Activated B cell treated with CpG ODN at 0.5 μM for 24 hours (primary cell): ENCODE results near the gene MRI1. TPM values are rescaled to one million over a fixed set of nuclear protein-coding genes. Genes with fewer than 3 reads are reported as not detected.

Experiments used
- ATAC-seq: fragments of 200-7000 bp; cut with Tn5 transposase; one replicate; pipeline ENCODE4 v1.10.0; 2021; ENCODE audit warnings: low read depth, mild to moderate bottlenecking, moderate library complexity
- CTCF ChIA-PET: fragments of 350-600 bp; sonication (Branson Sonifier 250); formaldehyde crosslinking; loops from one replicate; lab custom pipeline; 2021; ENCODE audit warnings: antibody characterized with exemption; lab: Charles Lee
- POLR2A ChIA-PET: fragments of 350-600 bp; sonication (Branson Sonifier 250); formaldehyde crosslinking; loops from one replicate; lab custom pipeline; 2021; ENCODE audit warnings: antibody characterized with exemption; lab: Charles Lee
- DNase-seq: peaks from one replicate; pipeline ENCODE4 v3.0.0; 2022
- H3K27ac Mint-ChIP-seq: one replicate; pipeline ENCODE4 v1.8.0; 2020; ENCODE audit warnings: mixed read lengths
- H3K27me3 Mint-ChIP-seq: one replicate; pipeline ENCODE4 v1.8.0; 2021; ENCODE audit warnings: mixed read lengths
- H3K36me3 Mint-ChIP-seq: one replicate; pipeline ENCODE4 v1.8.0; 2021; ENCODE audit warnings: low read depth, mixed read lengths
- H3K4me1 Mint-ChIP-seq: one replicate; pipeline ENCODE4 v1.8.0; 2021; ENCODE audit warnings: mixed read lengths
- H3K4me3 Mint-ChIP-seq: one replicate; pipeline ENCODE4 v1.8.0; 2020; ENCODE audit warnings: mild to moderate bottlenecking, mixed read lengths
- H3K9me3 Mint-ChIP-seq: one replicate; pipeline ENCODE4 v1.8.0; 2020; ENCODE audit warnings: mixed read lengths
- CTCF ChIP-seq: fragments of 200-600 bp; IDR thresholded peaks from one replicate; pipeline ENCODE4 v1.8.0; 2022; ENCODE audit warnings: antibody characterized with exemption, mild to moderate bottlenecking
- intact Hi-C: fragments of 100-400 bp; cut with micrococcal nuclease; formaldehyde crosslinking; loops from one replicate; pipeline ENCODE4 v1.15.1; 2024
- total RNA-seq: library from RNA; stranded (reverse); gene quantifications from 2 replicates; pipeline ENCODE4 v1.2.3, GENCODE V29; 2022

MRI1 gene
- total RNA-seq, 1 donor from 2014 or later: 37.5 TPM

- Mint-ChIP-seq H3K36me3 (no peaks in the 10 kb centered on the region), H3K27me3 (no peaks in the 10 kb centered on the region), H3K27ac (no peak overlapping the region), H3K4me1 (peaks cover 18% of the 10 kb centered on the region), H3K9me3 (no peaks in the 10 kb centered on the region), H3K4me3 (no peak overlapping the region)
- ChIA-PET POLR2A (no interaction called here), CTCF (no interaction called here)
- ATAC-seq: no peak
- DNase-seq: no peak
- intact Hi-C loops: loop anchor here (5.0 kb wide), 2 partner anchors 113 to 128 kb away; no protein-coding TSS in a partner anchor
- TF ChIP-seq CTCF: no peak
Observed at GRCh38 chr19:13734751-13735150, 29.6 kb upstream of the MRI1 start.

DNA sequence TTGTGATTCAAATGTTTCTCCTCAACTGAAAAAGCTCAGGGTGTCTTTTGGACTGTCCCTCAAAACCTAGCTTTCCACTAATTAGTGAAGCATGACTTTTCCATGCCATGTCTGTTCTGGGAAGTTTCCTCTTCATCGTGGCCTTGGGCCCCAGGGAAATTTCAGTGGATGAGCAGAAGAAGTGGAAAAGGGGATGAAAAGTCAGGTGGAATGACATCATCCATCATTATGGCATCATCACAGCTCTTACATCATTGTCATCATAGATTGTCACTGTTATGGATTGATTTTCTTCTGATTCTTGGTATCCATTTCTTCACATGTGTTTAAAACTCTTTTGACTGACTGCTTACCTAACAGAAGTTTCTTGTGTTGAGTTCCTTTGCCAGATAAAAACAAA lies 26.2 kb upstream of the MRI1 start:
- DNase-seq (no peak), ATAC-seq (no peak)
- Mint-ChIP-seq H3K4me3 (no peak overlapping the region), H3K9me3 (no peaks in the 10 kb centered on the region), H3K36me3 (no peaks in the 10 kb centered on the region), H3K4me1 (no peaks in the 10 kb centered on the region), H3K27me3 (no peaks in the 10 kb centered on the region), H3K27ac (no peak overlapping the region)
- TF ChIP-seq CTCF: no peak
- ChIA-PET POLR2A (interaction anchor here (0.6 to 1.6 kb wide), 3 partner anchors 9 to 50 kb away, joined by 3 to 6 read pairs (median 6); partner anchors contain the start of gene C19orf53), CTCF (interaction anchor here (0.6 kb wide), 1 partner anchor 978 kb away, joined by 8 read pairs; no protein-coding TSS in a partner anchor)
- intact Hi-C loops: no loop called here

- no peak for TF ChIP-seq CTCF
- Mint-ChIP-seq H3K36me3 (no peaks in the 10 kb centered on the region), H3K9me3 (no peaks in the 10 kb centered on the region), H3K27me3 (no peaks in the 10 kb centered on the region), H3K4me1 (peaks cover 2% of the 10 kb centered on the region), H3K4me3 (no peak overlapping the region), H3K27ac (no peak overlapping the region)
- ChIA-PET POLR2A (interaction anchor here (1.0 kb wide), 1 partner anchor 11 kb away, joined by 3 read pairs; no protein-coding TSS in a partner anchor), CTCF (no interaction called here)
- no peak for ATAC-seq
- intact Hi-C loops: no loop called here
- DNase-seq: no peak
Observed at GRCh38 chr19:13741893-13742292, 22.4 kb upstream of the MRI1 start.

DNA sequence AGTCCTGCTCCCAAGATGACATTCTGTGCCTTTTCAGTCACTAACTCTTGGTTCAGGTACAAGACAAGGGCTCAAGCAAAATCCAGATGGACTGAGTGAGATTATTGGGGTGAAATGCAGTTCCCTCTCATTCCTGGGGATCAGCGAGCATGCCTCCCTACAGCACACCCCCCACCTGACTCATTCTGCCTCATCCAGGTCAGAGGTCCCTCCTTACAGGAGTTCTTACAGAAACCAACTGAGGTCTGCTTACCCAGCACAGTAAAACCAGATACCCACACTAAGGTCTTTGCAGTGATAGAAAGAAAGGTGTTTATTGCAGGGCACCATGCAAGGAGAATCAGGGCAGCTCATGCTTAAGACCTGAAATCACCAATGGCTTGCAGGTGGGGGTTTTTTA lies 21.6 kb upstream of the MRI1 start:
- DNase-seq: no peak
- Mint-ChIP-seq H3K36me3 (no peaks in the 10 kb centered on the region), H3K9me3 (no peaks in the 10 kb centered on the region), H3K27ac (no peak overlapping the region), H3K27me3 (no peaks in the 10 kb centered on the region), H3K4me3 (no peak overlapping the region), H3K4me1 (peaks cover 8% of the 10 kb centered on the region)
- ChIA-PET CTCF (no interaction called here), POLR2A (no interaction called here)
- ATAC-seq: no peak
- intact Hi-C loops: no loop called here
- no peak for TF ChIP-seq CTCF

DNA sequence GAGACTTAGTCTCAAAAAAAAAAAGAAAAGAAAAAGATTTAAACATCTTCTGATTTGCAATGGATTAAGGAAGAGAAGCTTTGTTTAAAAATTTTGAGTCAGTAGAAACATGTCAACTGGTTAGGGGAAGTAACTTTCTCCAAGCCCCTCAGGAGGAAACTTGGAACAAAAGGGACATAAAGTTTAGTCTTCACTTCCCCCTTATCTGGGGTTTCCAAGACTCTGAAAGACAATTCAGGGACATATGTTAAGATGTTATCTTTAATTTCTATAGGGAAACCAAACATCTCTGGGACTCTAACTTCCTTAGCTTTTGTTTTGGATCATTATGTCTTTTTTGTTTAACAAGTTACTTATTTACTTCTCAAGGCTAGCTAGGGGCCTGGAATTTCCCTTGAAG lies 20.1 kb upstream of the MRI1 start:
- Mint-ChIP-seq H3K27ac (no peak overlapping the region), H3K9me3 (no peaks in the 10 kb centered on the region), H3K27me3 (no peaks in the 10 kb centered on the region), H3K4me1 (peaks cover 19% of the 10 kb centered on the region), H3K36me3 (peaks cover 1% of the 10 kb centered on the region), H3K4me3 (no peak overlapping the region)
- no peak for DNase-seq
- POLR2A ChIA-PET: interaction anchor here (1.0 kb wide), 1 partner anchor 30 kb away, joined by 3 read pairs; the partner anchor contains the start of gene C19orf53
- TF ChIP-seq CTCF: no peak
- no peak for ATAC-seq
- intact Hi-C loops: no loop called here
- CTCF ChIA-PET: no interaction called here
